Fibroblast of mammary gland (primary cell): ENCODE measurements around the gene MIEF1.

Experiments
- DNase-seq: peaks from one replicate; pipeline ENCODE4 v3.0.0-alpha.2; 2010; ENCODE audit warnings: low read depth
- H3K4me3 ChIP-seq: 2 replicates; pipeline ENCODE4 v1.5.1; 2011; ENCODE audit warnings: low read depth, mild to moderate bottlenecking, low read length, moderate library complexity; ENCODE audit not compliant: control insufficient read depth
- TF ChIP-seq, protein P1 (sequence below): conservative IDR thresholded peaks from 2 replicates; pipeline ENCODE4 v1.5.1; 2011; ENCODE audit warnings: low read depth, low read length, inconsistent platforms; ENCODE audit not compliant: control insufficient read depth, insufficient read depth

The MIEF1 gene

GRCh38 chr22:39534092-39534506 is 32.0 kb downstream of the MIEF1 start:
- H3K4me3 ChIP-seq: no peak overlapping the region
- no peak for DNase-seq
- TF ChIP-seq, protein P1, sequence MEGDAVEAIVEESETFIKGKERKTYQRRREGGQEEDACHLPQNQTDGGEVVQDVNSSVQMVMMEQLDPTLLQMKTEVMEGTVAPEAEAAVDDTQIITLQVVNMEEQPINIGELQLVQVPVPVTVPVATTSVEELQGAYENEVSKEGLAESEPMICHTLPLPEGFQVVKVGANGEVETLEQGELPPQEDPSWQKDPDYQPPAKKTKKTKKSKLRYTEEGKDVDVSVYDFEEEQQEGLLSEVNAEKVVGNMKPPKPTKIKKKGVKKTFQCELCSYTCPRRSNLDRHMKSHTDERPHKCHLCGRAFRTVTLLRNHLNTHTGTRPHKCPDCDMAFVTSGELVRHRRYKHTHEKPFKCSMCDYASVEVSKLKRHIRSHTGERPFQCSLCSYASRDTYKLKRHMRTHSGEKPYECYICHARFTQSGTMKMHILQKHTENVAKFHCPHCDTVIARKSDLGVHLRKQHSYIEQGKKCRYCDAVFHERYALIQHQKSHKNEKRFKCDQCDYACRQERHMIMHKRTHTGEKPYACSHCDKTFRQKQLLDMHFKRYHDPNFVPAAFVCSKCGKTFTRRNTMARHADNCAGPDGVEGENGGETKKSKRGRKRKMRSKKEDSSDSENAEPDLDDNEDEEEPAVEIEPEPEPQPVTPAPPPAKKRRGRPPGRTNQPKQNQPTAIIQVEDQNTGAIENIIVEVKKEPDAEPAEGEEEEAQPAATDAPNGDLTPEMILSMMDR: no peak

DNA sequence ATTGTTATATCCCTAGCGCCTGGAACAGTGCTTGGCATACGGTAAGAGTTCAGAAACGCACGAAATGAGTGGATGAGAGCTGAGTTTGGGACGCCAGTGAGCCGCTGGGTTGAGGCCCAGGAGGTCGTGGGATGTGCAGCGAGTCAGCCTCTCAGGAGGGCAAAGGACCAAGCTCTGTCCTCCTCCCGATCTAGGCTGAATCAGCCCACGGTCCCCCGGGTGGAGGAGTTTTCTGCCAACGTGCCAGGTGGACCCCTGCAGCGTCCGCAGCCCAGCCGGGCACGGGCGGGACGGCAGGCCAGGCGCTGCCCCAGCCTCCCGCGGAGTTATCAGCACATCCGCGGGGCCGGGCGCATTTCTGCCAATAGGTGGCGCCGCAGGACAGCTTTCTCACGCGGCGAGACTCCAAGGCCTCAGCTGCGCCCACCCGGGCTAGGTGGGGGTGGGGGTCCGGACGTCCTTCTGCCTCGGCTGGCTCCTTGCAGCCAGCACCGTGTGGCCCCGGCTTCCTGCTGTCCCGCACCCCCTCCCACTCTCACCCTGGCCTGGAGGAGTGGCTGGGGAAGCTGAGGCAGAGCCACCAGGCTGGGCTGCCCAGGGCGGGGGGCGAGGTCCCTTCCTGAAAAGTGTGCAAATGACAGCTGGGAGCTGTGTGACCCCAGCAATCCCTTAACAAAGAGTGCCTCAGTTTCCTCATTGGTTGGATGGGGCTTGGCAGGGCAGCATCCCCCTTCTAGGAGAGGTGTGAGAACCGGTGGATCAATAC is 32.7 kb downstream of the MIEF1 start:
- TF ChIP-seq, protein P1: peak; percentile 56
- peak; percentile 49 for DNase-seq
- no peak overlapping the region for H3K4me3 ChIP-seq

DNA sequence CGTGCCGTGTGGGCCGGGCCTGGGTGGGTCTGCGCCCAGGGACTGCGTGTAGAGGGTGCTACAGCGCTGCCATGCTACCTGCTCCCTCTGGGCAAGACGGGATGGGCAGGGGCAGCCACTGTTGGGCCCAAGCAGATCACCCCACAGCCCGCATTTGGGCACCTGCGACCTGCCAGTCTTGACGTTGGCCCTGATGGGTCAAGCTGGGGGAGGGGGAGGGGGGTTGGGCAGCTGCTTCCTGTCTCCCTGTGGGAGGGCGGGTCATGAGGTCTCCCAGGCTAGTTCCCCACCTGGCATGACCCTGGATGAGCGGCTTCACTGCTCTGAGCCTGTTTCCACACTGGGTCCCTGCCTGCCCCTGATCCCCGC is 33.3 kb downstream of the MIEF1 start:
- TF ChIP-seq, protein P1: no peak
- DNase-seq: no peak
- H3K4me3 ChIP-seq: no peak overlapping the region

- TF ChIP-seq, protein P1: no peak
- no peak for DNase-seq
- no peak overlapping the region for H3K4me3 ChIP-seq
Observed at GRCh38 chr22:39535831-39536449, 33.9 kb downstream of the MIEF1 start.

- no peak overlapping the region for H3K4me3 ChIP-seq
- TF ChIP-seq, protein P1: no peak
- DNase-seq: no peak
Observed at GRCh38 chr22:39536711-39537110, 34.6 kb downstream of the MIEF1 start.

GRCh38 chr22:39537975-39538374 is 35.9 kb downstream of the MIEF1 start:
- no peak overlapping the region for H3K4me3 ChIP-seq
- TF ChIP-seq, protein P1: no peak
- no peak for DNase-seq

GRCh38 chr22:39543095-39543494 is 41.0 kb downstream of the MIEF1 start:
- no peak overlapping the region for H3K4me3 ChIP-seq
- TF ChIP-seq, protein P1: peak; percentile 45
- peak; percentile 48 for DNase-seq
